NCI-H2171 treated with DMSO at 0.1 percent for 48 hours (cell line): ENCODE results near the gene NKD2.
"Not testable (repeated sequence)": the region's sequence is repeated elsewhere in the genome, so short reads cannot be mapped to it uniquely, and the experiment has no call there.

ENCODE experiments used
- DNase-seq: peaks from one replicate; lab custom pipeline; 2025; lab: John Stamatoyannopoulos, UW

Gene NKD2

GRCh38 chr5:1073239-1074102, 64.9 kb downstream of the NKD2 start:
- peak; percentile 96 for DNase-seq

- no peak for DNase-seq
Observed at GRCh38 chr5:1074226-1074625, 65.6 kb downstream of the NKD2 start.

- no peak for DNase-seq
Observed at GRCh38 chr5:1074816-1075554, 66.4 kb downstream of the NKD2 start.

GRCh38 chr5:1075555-1075881, 66.9 kb downstream of the NKD2 start:
- DNase-seq, result no peak

- DNase-seq, result no peak
Observed at GRCh38 chr5:1075931-1076330, 67.3 kb downstream of the NKD2 start.

GRCh38 chr5:1076406-1076805, 67.8 kb downstream of the NKD2 start:
- no peak for DNase-seq

GRCh38 chr5:1077026-1077425, 68.4 kb downstream of the NKD2 start:
- DNase-seq, result no peak

GRCh38 chr5:1077491-1078020, 69.0 kb downstream of the NKD2 start:
- no peak for DNase-seq

GRCh38 chr5:1078206-1078605, 69.6 kb downstream of the NKD2 start:
- DNase-seq, result no peak

GRCh38 chr5:1078851-1079250, 70.2 kb downstream of the NKD2 start:
- DNase-seq, result no peak

GRCh38 chr5:1079486-1079885, 70.9 kb downstream of the NKD2 start:
- no peak for DNase-seq

GRCh38 chr5:1079961-1080360, 71.4 kb downstream of the NKD2 start:
- no peak for DNase-seq

GRCh38 chr5:1080432-1080831, 71.8 kb downstream of the NKD2 start:
- no peak for DNase-seq

GRCh38 chr5:1081519-1081918, 72.9 kb downstream of the NKD2 start:
- no peak for DNase-seq

GRCh38 chr5:1083026-1083425, 74.4 kb downstream of the NKD2 start:
- DNase-seq, result not testable (repeated sequence)

GRCh38 chr5:1083823-1084605, 75.4 kb downstream of the NKD2 start:
- DNase-seq, result no peak

GRCh38 chr5:1085391-1085790, 76.8 kb downstream of the NKD2 start:
- no peak for DNase-seq

- DNase-seq, result no peak
Observed at GRCh38 chr5:1086137-1086536, 77.5 kb downstream of the NKD2 start.

- DNase-seq, result no peak
Observed at GRCh38 chr5:1086871-1087270, 78.3 kb downstream of the NKD2 start.

- no peak for DNase-seq
Observed at GRCh38 chr5:1087428-1087827, 78.8 kb downstream of the NKD2 start.

- DNase-seq, result no peak
Observed at GRCh38 chr5:1088031-1088430, 79.4 kb downstream of the NKD2 start.
